HG03354 (cell line): ENCODE data around the gene FSTL1.

ENCODE experiments used
- ATAC-seq: cut with Tn5 transposase; IDR thresholded peaks from one replicate; pipeline ENCODE4 v1.9.1; 2021; ENCODE audit warnings: mild to moderate bottlenecking; ENCODE audit not compliant: unreplicated experiment, poor library complexity, severe bottlenecking

The FSTL1 gene

DNA sequence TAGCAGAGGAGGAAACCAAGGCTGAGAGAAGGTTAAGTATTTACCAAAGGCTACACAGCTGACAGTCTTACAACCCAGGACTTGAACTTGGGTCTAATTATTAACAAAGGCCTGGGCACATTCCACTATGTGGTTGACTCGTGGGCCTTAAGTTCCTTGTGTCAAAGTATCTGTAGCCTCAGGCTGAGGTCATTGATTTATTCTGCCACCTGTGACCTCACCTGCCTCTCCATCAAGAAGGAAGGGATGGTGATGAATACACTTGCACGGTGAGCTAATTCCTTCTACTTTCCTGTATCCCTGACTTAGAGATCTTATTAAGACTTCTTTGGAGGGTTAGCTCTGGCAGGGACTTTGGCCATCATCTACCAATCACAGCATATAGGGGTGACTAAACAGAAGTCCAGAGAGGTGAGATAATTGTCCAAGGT is 81.7 kb downstream of the FSTL1 start:
- peak; percentile 96 for ATAC-seq

DNA sequence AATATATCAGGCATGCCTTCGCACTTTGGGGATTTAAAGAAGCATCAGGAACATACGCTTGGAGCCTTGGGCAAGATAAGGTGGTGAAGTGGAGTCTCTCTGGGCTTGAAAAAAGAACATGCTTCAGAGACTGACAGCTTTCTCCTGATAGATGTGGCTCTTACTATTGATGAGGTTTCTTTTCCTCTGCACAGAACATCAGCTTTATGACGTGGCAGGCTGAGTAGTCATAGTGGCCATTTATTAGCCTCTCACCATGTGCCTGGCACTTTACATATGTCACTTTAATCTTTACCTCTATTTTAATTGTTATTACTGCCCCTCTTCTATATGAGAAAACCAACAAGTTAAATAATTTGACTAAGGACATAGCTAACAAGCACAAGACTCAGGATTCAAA is 82.6 kb downstream of the FSTL1 start:
- no peak for ATAC-seq

DNA sequence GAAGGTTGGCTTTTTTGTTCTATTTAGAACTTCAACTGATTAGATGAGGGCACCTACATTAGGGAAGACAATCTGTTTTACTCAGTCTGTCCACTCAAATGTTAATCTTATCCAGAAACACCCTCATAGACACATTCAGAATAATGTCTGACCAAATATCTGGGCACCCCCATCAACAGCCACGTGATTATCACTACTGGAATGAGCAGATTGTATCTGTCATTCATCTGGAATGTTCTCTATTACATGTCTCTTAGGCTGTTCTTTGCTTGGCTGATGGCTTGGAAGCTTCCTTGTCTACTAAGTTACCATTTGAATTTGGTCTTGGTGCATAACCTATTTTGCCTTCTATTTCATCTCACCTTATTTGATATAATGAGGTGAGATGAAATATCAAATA is 86.0 kb downstream of the FSTL1 start:
- no peak for ATAC-seq

DNA sequence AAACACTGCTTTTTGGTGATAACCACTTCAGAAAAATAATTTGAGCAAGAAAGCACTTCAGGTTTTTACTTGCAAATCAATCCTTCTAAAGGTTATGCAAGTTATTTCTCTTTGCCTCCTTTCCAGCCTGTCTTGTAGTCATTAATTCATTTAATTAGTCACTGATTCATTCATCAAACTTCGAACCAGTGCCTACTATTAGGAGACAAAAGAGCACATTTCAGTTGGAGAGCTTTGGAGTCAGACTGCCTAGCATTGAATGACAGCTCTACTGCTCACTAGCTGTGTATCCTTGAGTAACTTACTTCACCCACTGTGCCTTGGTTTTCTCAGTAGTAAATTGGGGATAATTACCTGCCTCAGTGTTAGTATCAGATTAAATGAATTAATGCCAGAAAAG is 86.7 kb downstream of the FSTL1 start:
- no peak for ATAC-seq

DNA sequence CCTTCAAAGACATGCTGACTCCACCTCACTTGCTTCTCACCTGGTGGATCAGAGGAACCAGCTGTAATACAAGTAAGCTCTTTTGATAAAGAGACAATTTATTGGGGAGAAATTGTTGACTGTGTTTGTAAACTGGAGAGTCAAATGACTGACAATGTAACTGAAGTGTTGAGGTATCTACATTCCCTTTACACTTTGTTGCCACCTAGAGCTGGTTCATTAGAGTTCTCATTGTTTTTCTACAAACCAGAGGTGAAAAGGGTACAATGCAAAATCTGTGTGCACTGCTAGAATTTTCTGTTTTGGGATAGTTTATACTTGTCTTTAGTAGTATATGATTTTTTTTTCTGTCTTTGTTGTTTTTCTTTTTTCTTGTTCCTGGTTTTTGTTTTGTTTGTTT is 93.0 kb downstream of the FSTL1 start:
- ATAC-seq = no peak

DNA sequence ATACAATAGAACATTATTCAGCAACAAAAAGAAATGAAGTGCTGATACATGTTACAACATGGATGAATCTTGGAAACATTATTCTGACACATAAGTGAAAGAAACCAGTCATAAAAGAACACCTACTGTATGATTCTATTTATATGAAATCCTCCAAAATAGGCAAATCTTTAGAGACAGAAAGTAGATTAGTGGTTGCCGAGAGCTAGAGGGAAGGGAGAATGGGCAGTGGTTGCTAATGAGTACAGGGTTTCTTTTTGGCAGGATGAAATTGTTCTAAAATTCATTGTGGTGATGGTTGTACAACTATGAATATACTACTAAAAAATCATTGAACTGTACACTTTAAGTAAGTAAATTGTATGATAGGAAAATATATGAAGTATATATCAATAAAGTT is 95.3 kb downstream of the FSTL1 start:
- no peak for ATAC-seq

DNA sequence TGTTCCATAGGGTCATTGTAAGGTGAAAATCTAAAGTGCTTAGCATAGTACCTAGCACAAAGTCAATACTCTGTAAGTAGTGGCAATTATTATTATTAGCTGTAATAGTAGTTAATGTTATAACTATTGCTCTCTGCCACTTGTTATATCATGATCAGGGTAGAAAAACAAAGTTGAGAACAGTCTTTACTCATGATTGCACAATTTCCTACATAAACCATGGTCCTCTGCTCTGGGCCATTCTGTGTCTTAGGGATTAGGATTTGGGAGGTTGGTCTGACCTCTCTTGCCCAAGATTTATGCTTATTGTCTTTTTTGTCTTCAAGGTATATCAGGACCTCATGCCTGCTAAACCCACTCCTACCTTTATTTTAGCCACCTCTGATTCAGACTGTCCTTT is 97.3 kb downstream of the FSTL1 start:
- ATAC-seq = no peak

DNA sequence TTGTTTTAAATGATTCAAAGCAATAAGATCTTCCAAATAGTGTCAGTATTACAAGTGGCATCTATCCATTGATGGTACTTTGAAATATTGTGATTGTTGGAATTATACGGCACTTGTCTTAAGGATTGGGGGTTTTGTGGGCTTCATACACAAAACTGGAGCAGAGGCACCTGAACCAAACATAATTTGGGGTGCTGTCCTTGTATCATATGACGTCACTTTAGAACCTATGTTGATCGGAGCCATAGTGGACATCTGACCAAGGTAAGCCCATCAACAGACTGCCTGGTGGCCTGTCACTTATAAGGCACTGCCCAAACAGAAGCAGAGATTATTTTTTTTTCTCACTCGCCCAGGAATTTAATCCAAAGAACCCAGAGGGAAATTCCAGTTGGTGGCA is 98.8 kb downstream of the FSTL1 start:
- ATAC-seq = no peak

DNA sequence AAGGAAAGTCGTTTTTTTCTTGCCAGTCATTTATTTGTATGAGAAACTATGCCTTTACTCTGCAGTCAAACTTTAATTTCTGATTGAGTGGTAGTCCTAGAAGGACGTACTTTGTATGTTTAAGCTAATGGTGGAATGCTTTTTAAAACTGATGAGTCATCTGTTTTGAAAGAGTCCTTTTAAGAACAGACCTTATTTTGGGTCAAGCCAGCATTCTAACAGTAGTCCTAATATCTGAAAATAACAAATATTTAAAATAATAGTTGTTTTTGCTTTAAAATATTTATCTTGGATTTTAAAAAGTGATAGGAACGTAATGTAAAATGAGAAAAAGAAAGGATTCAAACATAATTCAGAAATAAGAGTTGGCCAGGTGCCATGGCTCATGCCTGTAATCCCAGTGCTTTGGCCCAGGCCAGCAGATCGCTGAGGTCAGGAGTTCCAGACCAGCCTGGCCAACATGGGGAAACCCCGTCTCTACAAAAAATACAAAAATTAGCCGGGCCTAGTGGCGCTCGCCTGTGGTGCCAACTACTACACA is 100.3 kb downstream of the FSTL1 start:
- ATAC-seq = no peak

DNA sequence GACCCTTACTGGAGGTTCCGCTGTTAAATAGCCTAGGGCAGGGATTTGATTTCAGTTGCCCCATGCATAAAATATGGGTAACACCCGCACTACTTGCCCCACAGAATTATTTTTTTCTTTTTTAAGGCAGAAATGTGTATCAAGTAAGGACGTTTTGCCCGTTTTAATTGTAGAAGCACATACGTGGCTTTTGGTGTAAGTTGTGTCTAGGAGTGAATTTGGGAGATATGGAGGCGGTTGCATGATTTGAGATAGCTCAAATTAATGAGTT is 101.0 kb downstream of the FSTL1 start:
- ATAC-seq = no peak

DNA sequence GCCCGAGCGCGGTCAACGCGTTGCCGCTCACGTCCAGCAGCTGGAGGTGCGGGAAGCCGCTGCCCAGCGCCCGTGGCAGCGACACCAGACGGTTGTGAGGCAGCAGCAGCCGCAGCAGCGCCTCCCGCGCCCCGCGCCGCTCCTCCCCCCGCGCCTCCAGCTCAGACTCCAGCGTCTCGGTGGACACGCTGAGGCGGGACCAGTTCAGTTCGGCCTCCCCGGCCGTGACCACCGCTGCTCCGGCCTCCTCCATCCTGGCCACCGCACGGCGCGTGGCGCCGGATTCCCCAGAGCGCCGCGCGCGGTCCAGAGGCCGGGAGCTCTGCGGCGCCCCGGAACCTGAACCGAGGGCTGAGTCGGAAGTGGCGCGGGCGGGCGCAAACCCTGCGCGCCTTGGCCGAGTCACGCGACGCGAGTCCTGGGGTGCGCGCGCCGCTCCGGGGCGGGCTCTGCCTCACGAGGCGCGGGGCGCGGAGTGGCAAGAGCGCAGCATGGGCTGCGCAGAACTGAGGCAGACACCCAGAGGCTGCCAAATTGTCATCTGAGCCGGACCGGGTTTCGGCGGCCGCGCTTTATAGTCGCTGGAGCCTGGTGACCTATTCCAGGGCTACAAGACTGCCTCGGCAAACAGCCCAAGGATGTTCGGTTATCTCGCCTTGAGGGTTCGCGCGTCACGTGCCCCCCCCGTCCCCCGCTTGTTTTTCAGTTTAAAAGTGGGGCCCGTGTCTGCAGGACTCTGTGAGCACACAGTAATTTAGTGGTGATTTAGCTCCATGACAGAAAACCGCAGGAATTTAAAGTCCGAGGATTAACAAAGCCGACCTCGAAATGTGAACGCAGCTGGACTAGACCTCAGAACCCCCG is 101.6 kb downstream of the FSTL1 start, which contains the start of gene LRRC58:
LRRC58 (minus strand) TSS at position 364 of the 864 bp plus-strand sequence; CDS start at position 253, 111 bp downstream.
- ATAC-seq = peak; percentile 87

DNA sequence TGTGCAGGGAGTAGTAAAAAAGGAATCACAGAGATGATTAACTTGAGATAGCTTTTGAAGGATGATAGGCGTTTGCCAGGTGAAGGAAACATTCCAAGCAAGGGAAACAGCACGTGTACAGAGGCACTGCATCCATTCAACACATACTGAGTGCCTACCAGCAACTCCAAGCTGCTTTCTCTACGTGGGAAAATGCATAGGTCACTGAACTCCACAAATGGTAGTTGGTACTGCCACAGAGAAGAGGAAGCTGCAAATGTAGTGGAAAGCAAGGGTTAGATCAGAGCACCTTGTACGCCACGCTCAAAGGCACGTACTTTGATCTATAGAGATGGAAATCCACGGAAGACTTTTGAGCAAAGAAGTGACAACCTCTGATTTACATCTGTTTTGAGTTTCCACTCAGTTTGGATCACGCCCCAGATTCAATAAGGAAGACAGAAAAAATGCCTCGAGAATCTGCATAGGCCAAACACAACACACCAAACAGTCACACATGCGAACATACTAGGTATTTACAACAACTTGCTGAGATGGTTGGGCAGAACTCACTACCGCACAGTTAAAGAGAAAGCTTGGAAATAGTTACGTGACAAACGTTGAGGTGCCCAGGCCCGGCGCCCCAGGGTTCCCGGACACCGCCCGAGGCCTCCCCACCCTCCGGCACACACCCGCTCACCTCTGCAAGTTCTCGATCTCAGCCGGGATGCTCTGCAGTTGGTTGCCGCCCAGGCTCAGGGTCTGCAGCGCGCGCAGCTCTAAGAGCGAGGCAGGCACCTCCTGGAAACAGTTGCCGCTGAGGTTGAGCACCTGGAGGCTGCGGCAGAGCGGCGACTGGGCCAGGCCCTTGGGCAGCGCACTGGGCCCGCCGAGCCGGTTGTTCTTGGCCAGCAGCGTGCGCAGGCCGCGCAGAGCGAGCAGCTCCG is 102.5 kb downstream of the FSTL1 start:
- peak; percentile 69 for ATAC-seq

DNA sequence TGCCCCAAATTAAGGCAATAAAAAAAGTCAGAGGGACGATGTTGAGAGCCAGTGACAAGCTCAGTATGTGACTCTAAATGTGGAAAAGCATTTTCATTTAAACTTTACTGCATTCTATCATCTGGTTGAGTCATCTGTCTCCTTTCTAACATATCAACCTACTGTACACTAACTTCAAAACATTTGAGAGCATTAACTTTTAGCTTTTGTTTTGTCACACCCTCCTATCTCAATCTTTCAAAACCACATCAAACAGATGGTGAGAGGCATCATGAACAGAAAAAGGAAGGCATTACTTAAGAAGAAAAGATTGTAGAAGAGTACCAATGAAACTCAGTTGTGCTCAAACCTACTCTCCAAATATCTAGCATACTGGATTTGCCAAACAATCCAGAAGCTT is 106.4 kb downstream of the FSTL1 start:
- no peak for ATAC-seq
